GM12878 (cell line): ENCODE results near the gene SLC50A1. TPM values are rescaled to one million over a fixed set of nuclear protein-coding genes. Genes with fewer than 3 reads are reported as not detected.

Experiments
- ATAC-seq: fragments of 200-7000 bp; cut with Tn5 transposase; 3 replicates; pipeline ENCODE4 v1.9.1; 2020; ENCODE audit warnings: mild to moderate bottlenecking, moderate library complexity
- BruUV-seq: library from RNA; stranded (reverse); fragments of 400-500 nt; replicated peaks from 2 replicates; lab custom pipeline; 2021; lab: Mats Ljungman, UMichigan
- CTCF ChIA-PET: fragments of 300-600 bp; sonication (Branson Sonifier 250); formaldehyde crosslinking; extraction: SDS; loops from one replicate; lab custom pipeline; 2021; ENCODE audit warnings: inconsistent platforms; lab: Yijun Ruan, JAX
- POLR2A ChIA-PET: fragments of 350-600 bp; formaldehyde crosslinking; extraction: SDS; loops from one replicate; lab custom pipeline; 2021; ENCODE audit warnings: inconsistent platforms; lab: Charles Lee
- RAD21 ChIA-PET: fragments of 300-600 bp; sonication (Branson Sonifier 250); formaldehyde crosslinking; loops from one replicate; lab custom pipeline; 2023; ENCODE audit warnings: antibody characterized with exemption; ENCODE audit not compliant: unreplicated experiment; lab: Charles Lee
- SMC1A ChIA-PET: fragments of 300-600 bp; sonication (Branson Sonifier 250); formaldehyde crosslinking; loops from one replicate; lab custom pipeline; 2023; ENCODE audit not compliant: unreplicated experiment, uncharacterized antibody; lab: Charles Lee
- DNase-seq: peaks from one replicate; pipeline ENCODE4 v3.0.0-alpha.2; 2011; ENCODE audit warnings: low read depth, low spot score
- FAIRE-seq: peaks from 3 replicates; lab custom pipeline; 2011; peaks lifted over from hg19 to GRCh38; lab: Jason Lieb, UNC
- H2AFZ ChIP-seq: 2 replicates; pipeline ENCODE4 v1.6.0; 2011; ENCODE audit warnings: low read depth, low read length, control low read depth; ENCODE audit not compliant: control insufficient read depth
- H3K27ac ChIP-seq: 2 replicates; pipeline ENCODE4 v1.5.1; 2011; ENCODE audit warnings: control low read depth; ENCODE audit not compliant: control insufficient read depth, insufficient read depth
- H3K27me3 ChIP-seq, 2 experiments: replicated peaks in 1 of 2; 2 replicates each; pipeline versions ENCODE4 v1.6.0 to v1.6.1; 2011; ENCODE audit warnings: low read length in 1 of 2; ENCODE audit not compliant: control insufficient read depth in 2 of 2, insufficient read depth in 2 of 2
- H3K36me3 ChIP-seq, 2 experiments: 2 replicates each; pipeline ENCODE4 v1.5.1; 2011; ENCODE audit warnings: low read length in 1 of 2; ENCODE audit not compliant: control insufficient read depth in 2 of 2, insufficient read depth in 2 of 2
- H3K4me1 ChIP-seq: 2 replicates; pipeline ENCODE4 v1.6.1; 2011; ENCODE audit warnings: mild to moderate bottlenecking, low read length, moderate library complexity, mixed read lengths; ENCODE audit not compliant: control insufficient read depth, insufficient read depth
- H3K4me2 ChIP-seq: 2 replicates; pipeline ENCODE4 v1.6.0; 2011; ENCODE audit warnings: control low read depth; ENCODE audit not compliant: control insufficient read depth, insufficient read depth
- H3K4me3 ChIP-seq: fragments of 200-600 bp; sonication (generic); 2 replicates; pipeline ENCODE4 v1.5.1; 2016
- H3K79me2 ChIP-seq: 2 replicates; pipeline ENCODE4 v1.6.0; 2011; ENCODE audit warnings: low read length; ENCODE audit not compliant: control insufficient read depth, insufficient read depth
- H3K9ac ChIP-seq: 2 replicates; pipeline ENCODE4 v1.8.0; 2011; ENCODE audit warnings: low read length, control low read depth, mixed read lengths; ENCODE audit not compliant: control insufficient read depth, insufficient read depth
- H3K9me3 ChIP-seq: replicated peaks from 3 replicates; pipeline ENCODE4 v1.5.1; 2011; ENCODE audit warnings: mild to moderate bottlenecking, low read length; ENCODE audit not compliant: control insufficient read depth, insufficient read depth
- H4K20me1 ChIP-seq: 2 replicates; pipeline ENCODE4 v1.6.0; 2011; ENCODE audit not compliant: control insufficient read depth, insufficient read depth
- MTA2 ChIP-seq: fragments of 450-650 bp; IDR thresholded peaks from 2 replicates; pipeline ENCODE4 v1.6.1; 2016; ENCODE audit warnings: low read depth, mild to moderate bottlenecking, moderate library complexity
- WGBS: methylation state at CpG from one replicate; pipeline ENCODE4 v1.1.6; 2016; ENCODE audit warnings: low lambda C conversion rate; ENCODE audit not compliant: insufficient replicate concordance, insufficient coverage; ENCODE audit errors: missing lambda C conversion rate; 5-methylcytosine and 5-hydroxymethylcytosine counted together
- in situ Hi-C: fragments of 300-500 bp; cut with MboI; formaldehyde crosslinking; loops from 9 replicates; pipeline ENCODE4 v1.14.3; 2018; ENCODE audit warnings: mixed read lengths
- intact Hi-C: fragments of 100-400 bp; cut with micrococcal nuclease; formaldehyde crosslinking; loops from one replicate; pipeline ENCODE4 v1.14.2; 2022; ENCODE audit not compliant: unreplicated experiment
- polyA plus RNA-seq, 11 experiments: library from polyadenylated mRNA; depleted of rRNA in 4 of 11; unstranded in 6 of 11; stranded (reverse) in 5 of 11; fragments of >200 nt; fragmentation: Nextera tagmentation in 4 of 11; fragmentation: Illumina TruSeq in 1 of 11; extraction: Ambion mirVana in 4 of 11; extraction: Trizol in 1 of 11; gene quantifications; 1 replicate in 1 of 11; 2 replicates in 10 of 11; pipeline versions ENCODE4 v1.2.1 to v1.2.3, GENCODE V29; 2011 to 2016; ENCODE audit warnings: inconsistent platforms in 2 of 11, missing spikeins in 2 of 11, low read depth in 1 of 11
- total RNA-seq, 4 experiments: library from RNA; depleted of rRNA in 3 of 4; stranded (reverse); fragments of >200 nt in 3 of 4; fragmentation: Illumina TruSeq in 1 of 4; extraction: Trizol in 1 of 4; gene quantifications; 2 replicates each; pipeline versions ENCODE4 v1.2.1 to v1.2.3, GENCODE V29; 2013 to 2021
- TF ChIP-seq, protein P1 (sequence below): fragments of 450-650 bp; IDR thresholded peaks from 2 replicates; pipeline ENCODE4 v1.6.1; 2016; ENCODE audit warnings: mild to moderate bottlenecking
- TF ChIP-seq, protein P2 (sequence below): fragments of 450-650 bp; IDR thresholded peaks from 2 replicates; pipeline ENCODE4 v1.6.1; 2014; ENCODE audit warnings: mild to moderate bottlenecking

Gene SLC50A1
- total and polyA plus RNA-seq, 10 of the 15 experiments (the other 5 are each of a cell fraction or from before 2014, with no cell fraction given): 32.5 to 85.6 (median 54.0) TPM

DNA sequence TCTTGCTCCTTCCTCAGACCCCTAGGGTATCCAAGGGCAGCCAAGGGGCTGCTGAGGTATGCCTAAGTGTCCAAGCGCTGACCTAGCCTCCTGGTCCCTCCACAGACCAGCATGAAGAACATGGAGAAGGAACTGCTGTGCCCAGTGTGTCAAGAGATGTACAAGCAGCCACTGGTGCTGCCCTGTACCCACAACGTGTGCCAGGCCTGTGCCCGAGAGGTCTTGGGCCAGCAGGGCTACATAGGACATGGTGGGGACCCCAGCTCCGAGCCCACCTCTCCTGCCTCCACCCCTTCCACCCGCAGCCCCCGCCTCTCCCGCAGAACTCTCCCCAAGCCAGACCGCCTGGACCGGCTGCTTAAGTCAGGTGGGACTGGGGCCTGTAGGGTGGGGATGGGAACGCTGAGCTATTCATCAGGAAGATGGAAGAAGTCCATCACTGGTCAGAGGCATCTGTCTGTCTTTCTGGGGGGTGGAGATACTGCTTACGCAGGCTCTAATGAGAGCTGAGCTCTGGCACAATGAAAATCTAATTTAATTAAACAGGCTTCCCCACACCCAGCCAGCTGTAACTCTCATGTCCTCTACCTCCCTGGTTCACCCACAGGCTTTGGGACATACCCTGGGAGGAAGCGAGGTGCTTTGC, 39.8 kb downstream of the SLC50A1 start:
- FAIRE-seq: no peak
- Histone ChIP-seq H3K4me3 (no peak overlapping the region), H4K20me1 (no peaks in the 10 kb centered on the region), H3K4me2 (no peak overlapping the region), H3K27ac (no peak overlapping the region), H3K9me3 (no peaks in the 10 kb centered on the region; the same call in 2 of the 3 replicates), H2AFZ (no peak overlapping the region), H3K36me3 (peaks cover 0 to under 1% of the 10 kb centered on the region in 2 experiments; a peak in 1 of 4 replicates), H3K27me3 (no peaks in the 10 kb centered on the region), H3K9ac (no peak overlapping the region), H3K4me1 (peaks cover 26% of the 10 kb centered on the region), H3K79me2 (peaks cover 12% of the 10 kb centered on the region)
- ChIA-PET SMC1A (interaction anchor here (0.9 to 4.7 kb wide), 5 partner anchors 10 to 51 kb away, joined by 3 to 46 read pairs (median 6); no protein-coding TSS in a partner anchor), CTCF (interaction anchor here (0.9 to 12.1 kb wide), 16 partner anchors 10 to 90 kb away, joined by 3 to 284 read pairs (median 5); a partner anchor contains a TSS), RAD21 (interaction anchor here (1.1 to 4.8 kb wide), 8 partner anchors 10 to 149 kb away, joined by 4 to 77 read pairs (median 6); partner anchors contain the start of gene THBS3), POLR2A (interaction anchor here (0.5 to 7.4 kb wide), 6 partner anchors 8 to 191 kb away, joined by 3 to 77 read pairs (median 7); no protein-coding TSS in a partner anchor)
- ATAC-seq: no peak
- BruUV-seq: no TSS peak
- intact Hi-C loops: no loop called here
- TF ChIP-seq MTA2: no peak
- TF ChIP-seq, protein P1, sequence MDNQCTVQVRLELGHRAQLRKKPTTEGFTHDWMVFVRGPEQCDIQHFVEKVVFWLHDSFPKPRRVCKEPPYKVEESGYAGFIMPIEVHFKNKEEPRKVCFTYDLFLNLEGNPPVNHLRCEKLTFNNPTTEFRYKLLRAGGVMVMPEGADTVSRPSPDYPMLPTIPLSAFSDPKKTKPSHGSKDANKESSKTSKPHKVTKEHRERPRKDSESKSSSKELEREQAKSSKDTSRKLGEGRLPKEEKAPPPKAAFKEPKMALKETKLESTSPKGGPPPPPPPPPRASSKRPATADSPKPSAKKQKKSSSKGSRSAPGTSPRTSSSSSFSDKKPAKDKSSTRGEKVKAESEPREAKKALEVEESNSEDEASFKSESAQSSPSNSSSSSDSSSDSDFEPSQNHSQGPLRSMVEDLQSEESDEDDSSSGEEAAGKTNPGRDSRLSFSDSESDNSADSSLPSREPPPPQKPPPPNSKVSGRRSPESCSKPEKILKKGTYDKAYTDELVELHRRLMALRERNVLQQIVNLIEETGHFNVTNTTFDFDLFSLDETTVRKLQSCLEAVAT: no peak
- TF ChIP-seq, protein P2, sequence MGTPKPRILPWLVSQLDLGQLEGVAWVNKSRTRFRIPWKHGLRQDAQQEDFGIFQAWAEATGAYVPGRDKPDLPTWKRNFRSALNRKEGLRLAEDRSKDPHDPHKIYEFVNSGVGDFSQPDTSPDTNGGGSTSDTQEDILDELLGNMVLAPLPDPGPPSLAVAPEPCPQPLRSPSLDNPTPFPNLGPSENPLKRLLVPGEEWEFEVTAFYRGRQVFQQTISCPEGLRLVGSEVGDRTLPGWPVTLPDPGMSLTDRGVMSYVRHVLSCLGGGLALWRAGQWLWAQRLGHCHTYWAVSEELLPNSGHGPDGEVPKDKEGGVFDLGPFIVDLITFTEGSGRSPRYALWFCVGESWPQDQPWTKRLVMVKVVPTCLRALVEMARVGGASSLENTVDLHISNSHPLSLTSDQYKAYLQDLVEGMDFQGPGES: no peak
- no peak for DNase-seq
- in situ Hi-C loops: no loop called here
- WGBS: 62% methylated on average over 12 of the region's 12 CpGs
